ENCODE results near the gene CCDC106.

DNA sequence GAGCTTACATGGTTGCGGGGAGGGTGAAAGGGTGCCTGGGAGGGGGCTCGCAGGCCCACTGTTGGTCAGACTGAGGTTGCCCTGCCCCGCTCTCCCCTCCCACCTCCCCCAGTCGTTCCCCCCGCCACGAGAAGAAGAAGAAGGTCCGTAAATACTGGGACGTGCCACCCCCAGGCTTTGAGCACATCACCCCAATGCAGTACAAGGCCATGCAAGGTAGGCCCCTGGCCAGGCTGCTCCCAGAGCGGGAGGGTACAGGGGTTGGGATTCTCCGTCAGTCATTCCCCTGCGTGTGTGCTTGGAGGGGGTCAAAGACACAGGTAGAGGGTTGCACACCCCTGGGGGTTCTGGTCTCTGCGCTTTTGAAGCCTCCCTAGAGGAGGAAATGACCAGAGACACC, 12.4 kb downstream of the CCDC106 start:
- no peak for TF ChIP-seq SP1 (IDR thresholded peaks at IDR 0.05)
- no peak for TF ChIP-seq FOXK2 (IDR thresholded peaks at IDR 0.05)

Measured in HEK293T (cell line).